HepG2 (cell line): ENCODE results near the gene USP30. TPM values are rescaled to one million over a fixed set of nuclear protein-coding genes. Genes with fewer than 3 reads are reported as not detected.
A peak's percentile ranks its signal among the peaks of the same experiment; 100 is the strongest.

ENCODE experiments used
- GATA4 ChIP-seq: sonication (generic); IDR thresholded peaks from 2 replicates; pipeline ENCODE4 v1.6.1; 2016; ENCODE audit warnings: antibody characterized with exemption, low read depth, borderline replicate concordance
- KAT7 ChIP-seq: IDR thresholded peaks from 2 replicates; pipeline ENCODE4 v1.6.1; 2018; ENCODE audit warnings: borderline replicate concordance, missing compliant biosample characterization
- MEIS1 ChIP-seq: sonication (generic); formaldehyde crosslinking; IDR thresholded peaks from 2 replicates; pipeline ENCODE4 v1.9.0; 2021; ENCODE audit warnings: mild to moderate bottlenecking, missing genetic modification reagents, moderate library complexity, borderline replicate concordance
- MLX ChIP-seq: IDR thresholded peaks from 2 replicates; pipeline ENCODE4 v1.6.1; 2016
- PCBP1 ChIP-seq: fragments of 200-400 bp; formaldehyde crosslinking; IDR thresholded peaks from 2 replicates; pipeline ENCODE4 v1.6.1; 2017; ENCODE audit warnings: mild to moderate bottlenecking, low read depth, low read length, borderline replicate concordance
- SRF ChIP-seq: IDR thresholded peaks from 2 replicates; pipeline ENCODE4 v1.6.1; 2011; ENCODE audit warnings: mild to moderate bottlenecking, low read depth, low read length, moderate library complexity
- ZBTB4 ChIP-seq: sonication (generic); formaldehyde crosslinking; IDR thresholded peaks from 2 replicates; pipeline ENCODE4 v1.4.0; 2020; ENCODE audit warnings: missing genetic modification reagents, mild to moderate bottlenecking, borderline replicate concordance
- ZNF318 ChIP-seq: sonication (generic); formaldehyde crosslinking; IDR thresholded peaks from 2 replicates; pipeline ENCODE4 v1.4.0; 2020; ENCODE audit warnings: mild to moderate bottlenecking, missing genetic modification reagents
- ZNF333 ChIP-seq: sonication (generic); formaldehyde crosslinking; IDR thresholded peaks from 2 replicates; pipeline ENCODE4 v1.4.0; 2020; ENCODE audit warnings: mild to moderate bottlenecking, missing genetic modification reagents, borderline replicate concordance
- ZNF367 ChIP-seq: sonication (generic); formaldehyde crosslinking; IDR thresholded peaks from 2 replicates; pipeline ENCODE4 v1.4.0; 2020; ENCODE audit warnings: missing genetic modification reagents, borderline replicate concordance
- ZNF574 ChIP-seq: sonication (generic); formaldehyde crosslinking; IDR thresholded peaks from 2 replicates; pipeline ENCODE4 v1.4.0; 2020; ENCODE audit warnings: missing genetic modification reagents
- ZNF589 ChIP-seq: sonication (generic); formaldehyde crosslinking; conservative IDR thresholded peaks from 2 replicates; pipeline ENCODE4 v1.8.0; 2022; ENCODE audit warnings: mild to moderate bottlenecking, moderate library complexity, missing genetic modification reagents
- polyA plus RNA-seq, 8 experiments: library from polyadenylated mRNA; depleted of rRNA in 3 of 8; stranded (reverse) in 7 of 8; unstranded in 1 of 8; fragments of >200 nt; fragmentation: Illumina TruSeq in 4 of 8; extraction: Trizol in 4 of 8; gene quantifications; 2 replicates each; pipeline versions ENCODE4 v1.2.1 to v1.2.3, GENCODE V29; 2011 to 2016; ENCODE audit warnings: low read depth in 4 of 8, missing spikeins in 1 of 8, mixed read lengths in 1 of 8; ENCODE audit not compliant: insufficient read depth in 1 of 8
- total RNA-seq, 5 experiments: library from RNA; depleted of rRNA; stranded (reverse); fragments of >200 nt; fragmentation: Illumina TruSeq; extraction: Trizol; gene quantifications; 2 replicates each; pipeline ENCODE4 v1.2.3, GENCODE V29; 2016; ENCODE audit warnings: low read depth in 1 of 5

The USP30 gene
- total and polyA plus RNA-seq, 2 of the 13 experiments (the other 11 are each of a cell fraction or from before 2014, with no cell fraction given): 11.2 to 20.8 TPM

GRCh38 chr12:109093022-109093918 lies 40.9 kb downstream of the USP30 start, which contains the start of gene ALKBH2 (continued):
- TF ChIP-seq ZNF574: peak; percentile 97
- TF ChIP-seq MLX (CRISPR knock-in tag): peak; percentile 77; the same call in 1 of the 2 replicates
- peak; percentile 87 for TF ChIP-seq ZBTB4 (CRISPR knock-in tag)
- no peak for TF ChIP-seq PCBP1
- TF ChIP-seq ZNF367 (CRISPR knock-in tag): 0 out of 2 replicates have a peak, but pooled peaks have one; percentile 71
- no peak for TF ChIP-seq SRF
- TF ChIP-seq ZNF589 (CRISPR knock-in tag): peak; percentile 99
- no peak for TF ChIP-seq GATA4
- TF ChIP-seq ZNF318: peak; percentile 89; the same call in 1 of the 2 replicates
- peak; percentile 81; the same call in 1 of the 2 replicates for TF ChIP-seq MEIS1 (CRISPR knock-in tag)
- peak; percentile 81 for TF ChIP-seq KAT7 (CRISPR knock-in tag)
- peak; percentile 87; the same call in 1 of the 2 replicates for TF ChIP-seq ZNF333
